ENCODE measurements around the gene LRRC8A.

The LRRC8A gene

GRCh38 chr9:128905964-128906363 is 24.0 kb downstream of the LRRC8A start:
- no peaks in the 10 kb centered on the region for H3K9me3 ChIP-seq (ENCODE audit: control insufficient read depth, insufficient read depth, low read depth, low read length)
- POLR2A ChIA-PET = interaction anchor here (0.6 kb wide), 1 partner anchor 37 kb away, joined by 4 read pairs; no protein-coding TSS in a partner anchor
- CTCF ChIA-PET = interaction anchor here (0.6 to 1.1 kb wide), 2 partner anchors 11 to 127 kb away, joined by 3 read pairs; no protein-coding TSS in a partner anchor
- H3K36me3 ChIP-seq (ENCODE audit: control insufficient read depth in 2 of 2, insufficient read depth in 1 of 2, low read length in 2 of 2) = peaks cover 0 to 45% of the 10 kb centered on the region in 2 experiments; a peak in 1 of 3 replicates
- H3K27ac ChIP-seq (ENCODE audit: extremely low read depth, low read depth, low read length) = no peak overlapping the region
- no peak overlapping the region for H3K4me3 ChIP-seq (ENCODE audit: low read depth, low read length)
- no peaks in the 10 kb centered on the region for H3K4me1 ChIP-seq (ENCODE audit: control insufficient read depth, insufficient read depth, low read length)
- TF ChIP-seq FEZF1 (tag by site-specific recombination; IDR thresholded peaks at IDR 0.05) (no peak), KLF1 (tag by site-specific recombination; IDR thresholded peaks at IDR 0.05) (no peak), IKZF3 (tag by site-specific recombination; IDR thresholded peaks at IDR 0.05) (no peak), ZFP69B (tag by site-specific recombination; IDR thresholded peaks at IDR 0.05) (no peak), ZNF292 (tag by site-specific recombination; IDR thresholded peaks at IDR 0.05; ENCODE audit: borderline replicate concordance, low read depth) (no peak), ZBTB20 (tag by site-specific recombination; IDR thresholded peaks at IDR 0.05) (no peak), ZNF785 (tag by site-specific recombination; IDR thresholded peaks at IDR 0.05) (no peak), ZNF112 (tag by site-specific recombination; IDR thresholded peaks at IDR 0.05) (no peak), ZNF394 (tag by site-specific recombination; IDR thresholded peaks at IDR 0.05; ENCODE audit: borderline replicate concordance) (no peak)
- TF ChIP-seq, protein P1, sequence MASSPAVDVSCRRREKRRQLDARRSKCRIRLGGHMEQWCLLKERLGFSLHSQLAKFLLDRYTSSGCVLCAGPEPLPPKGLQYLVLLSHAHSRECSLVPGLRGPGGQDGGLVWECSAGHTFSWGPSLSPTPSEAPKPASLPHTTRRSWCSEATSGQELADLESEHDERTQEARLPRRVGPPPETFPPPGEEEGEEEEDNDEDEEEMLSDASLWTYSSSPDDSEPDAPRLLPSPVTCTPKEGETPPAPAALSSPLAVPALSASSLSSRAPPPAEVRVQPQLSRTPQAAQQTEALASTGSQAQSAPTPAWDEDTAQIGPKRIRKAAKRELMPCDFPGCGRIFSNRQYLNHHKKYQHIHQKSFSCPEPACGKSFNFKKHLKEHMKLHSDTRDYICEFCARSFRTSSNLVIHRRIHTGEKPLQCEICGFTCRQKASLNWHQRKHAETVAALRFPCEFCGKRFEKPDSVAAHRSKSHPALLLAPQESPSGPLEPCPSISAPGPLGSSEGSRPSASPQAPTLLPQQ (tag by site-specific recombination; IDR thresholded peaks at IDR 0.05) = no peak

DNA sequence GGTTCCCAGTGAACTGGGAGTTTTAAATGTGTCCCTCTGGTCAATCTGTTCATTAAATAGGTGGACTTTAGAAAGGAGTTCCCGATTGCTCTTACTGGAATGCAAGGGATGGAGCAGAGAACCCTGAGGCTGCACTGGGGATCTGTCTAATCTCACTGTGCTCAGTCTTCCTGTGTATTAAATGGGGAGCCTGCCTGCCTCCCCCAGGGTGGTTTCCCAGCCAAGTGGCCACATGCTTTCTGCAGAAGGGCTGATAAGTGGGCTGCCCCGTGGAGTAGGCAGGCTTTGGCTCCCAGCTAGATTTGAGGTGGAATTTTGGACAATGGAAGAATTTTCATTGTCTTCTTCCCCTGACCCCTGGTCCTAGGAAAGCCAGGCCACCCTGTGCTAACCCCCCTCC is 24.8 kb downstream of the LRRC8A start:
- ChIA-PET POLR2A (no interaction called here), CTCF (interaction anchor here (0.6 kb wide), 1 partner anchor 57 kb away, joined by 3 read pairs; no protein-coding TSS in a partner anchor)
- TF ChIP-seq ZNF26 (tag by site-specific recombination; IDR thresholded peaks at IDR 0.05) (no peak), ZNF350 (tag by site-specific recombination; IDR thresholded peaks at IDR 0.05) (no peak), GLI4 (tag by site-specific recombination; IDR thresholded peaks at IDR 0.05) (no peak), ZNF155 (tag by site-specific recombination; IDR thresholded peaks at IDR 0.05) (no peak), GLIS1 (tag by site-specific recombination; IDR thresholded peaks at IDR 0.05) (0 out of 2 replicates have a peak, but pooled peaks have one; percentile 8), ZBTB11 (tag by site-specific recombination; conservative IDR thresholded peaks at IDR 0.05; ENCODE audit: low read depth) (no peak)
- no peaks in the 10 kb centered on the region for H3K9me3 ChIP-seq (ENCODE audit: control insufficient read depth, insufficient read depth, low read depth, low read length)
- no peak overlapping the region for H3K4me3 ChIP-seq (ENCODE audit: low read depth, low read length)
- H3K4me1 ChIP-seq (ENCODE audit: control insufficient read depth, insufficient read depth, low read length) = no peaks in the 10 kb centered on the region
- H3K27ac ChIP-seq (ENCODE audit: extremely low read depth, low read depth, low read length) = no peak overlapping the region
- H3K36me3 ChIP-seq (ENCODE audit: control insufficient read depth in 2 of 2, insufficient read depth in 1 of 2, low read length in 2 of 2) = peaks cover 0 to 46% of the 10 kb centered on the region in 2 experiments; a peak in 1 of 3 replicates

Measured in HEK293 (cell line).